Stimulated activated CD8-positive, alpha-beta memory T cell treated with anti-CD3 and anti-CD28 coated beads, Interleukin-4, amount 100 ng/mL, for 48 hours (primary cell): ENCODE results near the gene SH3RF3.

Source experiments
- DNase-seq: peaks from one replicate; pipeline ENCODE4 v3.0.0-alpha.2; 2020

SH3RF3 gene

DNA sequence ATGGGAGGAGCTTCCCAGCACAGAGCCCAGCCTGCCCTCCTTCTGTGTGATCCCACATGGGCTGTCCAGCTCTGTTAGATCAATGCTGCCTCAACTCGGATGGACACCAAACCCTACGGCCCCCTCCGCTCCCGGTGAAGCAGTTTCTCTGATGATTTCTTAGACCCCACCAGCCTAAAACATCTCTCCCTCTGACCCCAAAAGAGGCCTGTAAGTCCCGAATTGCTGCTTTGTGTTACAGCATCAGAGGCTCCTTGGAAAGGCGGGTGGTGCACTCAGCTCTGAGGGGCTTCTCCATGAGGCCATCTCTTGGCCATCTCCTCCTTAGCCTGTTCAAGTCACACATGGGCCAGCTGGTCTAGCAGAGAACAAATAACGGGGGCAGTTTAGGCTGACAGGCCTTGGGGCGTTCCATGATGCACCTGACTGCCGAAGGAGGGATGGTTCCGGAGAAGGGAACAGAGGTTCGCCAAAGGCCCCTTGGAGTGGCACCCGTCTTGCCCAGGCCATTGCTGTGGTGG lies 240.7 kb downstream of the SH3RF3 start:
- DNase-seq: no peak

- no peak for DNase-seq
These were observed 241.5 kb downstream of the SH3RF3 start for GRCh38 chr2:109370399-109371035.

GRCh38 chr2:109371481-109372170 lies 242.6 kb downstream of the SH3RF3 start:
- no peak for DNase-seq

DNA sequence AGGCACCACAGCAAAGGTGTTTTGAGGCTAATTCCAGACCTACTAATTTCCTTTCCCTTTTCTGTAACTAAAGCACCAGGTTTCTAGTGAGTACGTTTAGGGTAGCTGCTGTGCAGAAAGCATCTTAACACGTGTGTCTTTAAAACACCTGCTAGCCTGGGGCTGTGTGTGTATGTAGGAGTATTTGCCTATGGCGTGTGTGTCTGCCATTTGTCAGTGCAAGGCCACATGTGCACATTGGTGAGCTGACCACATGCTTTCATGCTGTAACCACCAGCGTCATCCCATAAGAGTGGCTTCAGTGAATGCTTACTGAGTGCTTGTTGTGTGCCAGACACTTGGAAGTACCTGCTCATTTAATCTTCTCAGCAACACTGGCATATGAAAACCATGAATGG lies 243.2 kb downstream of the SH3RF3 start:
- no peak for DNase-seq

- DNase-seq: no peak
These were observed 243.6 kb downstream of the SH3RF3 start for GRCh38 chr2:109372614-109373013.

DNA sequence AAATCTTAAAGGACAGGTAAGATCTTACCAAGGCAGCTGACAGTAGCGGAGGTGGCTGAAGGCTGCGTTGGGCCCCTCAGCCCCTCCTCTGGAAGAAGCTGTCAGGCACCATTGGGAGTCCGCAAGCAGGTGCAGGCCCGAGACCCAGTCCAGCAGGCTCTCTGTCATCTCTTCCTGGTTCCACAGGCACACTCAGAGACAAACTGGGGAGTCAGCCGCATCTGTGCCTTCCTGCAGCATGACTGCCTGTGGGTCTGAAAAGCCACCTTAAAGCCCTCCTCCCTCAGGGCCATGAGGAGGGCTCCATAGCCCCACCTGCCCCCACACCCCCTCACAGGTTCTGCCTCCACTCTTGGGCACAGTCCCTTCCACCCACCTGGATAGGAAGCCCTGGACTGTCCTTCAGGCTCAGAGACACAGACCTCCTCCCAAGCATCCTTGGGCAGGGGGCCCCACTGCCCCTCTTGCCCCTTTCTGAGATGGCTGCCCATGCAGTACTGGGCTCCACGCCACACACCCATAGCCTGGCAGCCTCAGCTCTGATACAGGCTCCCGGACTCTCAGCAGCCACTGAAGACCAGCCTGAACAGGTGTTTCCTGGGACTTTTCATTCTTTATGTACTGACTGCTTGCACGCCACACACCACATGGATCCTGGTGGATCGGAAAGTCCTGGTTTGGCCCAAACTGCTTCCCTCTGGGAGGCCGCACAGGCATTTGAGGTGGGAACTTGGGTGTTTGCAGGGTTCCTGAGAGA lies 245.0 kb downstream of the SH3RF3 start:
- DNase-seq: no peak

GRCh38 chr2:109374548-109375130 lies 245.6 kb downstream of the SH3RF3 start:
- DNase-seq: no peak

- no peak for DNase-seq
These were observed 246.1 kb downstream of the SH3RF3 start for GRCh38 chr2:109375131-109375561.

GRCh38 chr2:109375656-109376055 lies 246.7 kb downstream of the SH3RF3 start:
- no peak for DNase-seq

DNA sequence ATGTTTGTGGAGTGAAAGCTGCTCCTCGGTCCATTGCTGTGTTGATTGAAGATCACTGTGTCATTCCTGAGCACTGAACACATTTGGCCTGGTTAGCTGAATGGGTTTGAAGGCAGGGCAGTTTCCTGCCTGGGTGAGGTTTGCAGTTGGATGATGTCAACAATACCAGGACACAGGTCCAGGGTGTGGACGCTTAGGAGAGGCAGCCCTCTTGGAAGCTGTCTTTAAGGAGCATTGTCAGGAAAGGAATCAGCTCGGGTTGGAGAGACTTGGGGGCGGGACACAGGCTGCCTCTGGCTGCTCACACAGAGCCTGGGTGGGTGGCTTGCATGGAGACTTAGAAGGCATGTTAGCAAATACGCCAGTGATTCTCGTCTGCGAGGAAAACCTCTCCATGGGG lies 247.1 kb downstream of the SH3RF3 start:
- no peak for DNase-seq

GRCh38 chr2:109376796-109377495 lies 247.9 kb downstream of the SH3RF3 start:
- DNase-seq: no peak

- DNase-seq: no peak
These were observed 249.0 kb downstream of the SH3RF3 start for GRCh38 chr2:109377976-109378375.

DNA sequence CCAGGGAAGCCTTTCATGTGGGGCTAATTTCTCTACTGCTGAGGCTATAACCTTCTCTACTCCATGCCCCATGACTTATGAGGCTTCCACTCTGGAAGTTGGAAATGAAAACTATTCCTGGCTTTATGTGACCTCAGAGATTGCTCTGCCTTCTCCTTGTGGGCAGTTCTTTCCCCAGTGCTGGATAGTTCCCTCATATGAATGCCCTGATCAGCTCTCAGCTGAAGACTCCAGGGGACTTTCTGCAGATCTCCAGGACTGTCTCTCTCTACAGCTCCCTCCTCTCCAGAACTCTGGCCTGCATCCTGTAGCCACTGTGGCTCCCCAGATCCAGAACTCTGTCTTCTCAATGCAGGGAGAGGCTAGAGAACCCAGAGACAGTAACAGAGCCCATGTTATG lies 249.7 kb downstream of the SH3RF3 start:
- no peak for DNase-seq

- no peak for DNase-seq
These were observed 250.5 kb downstream of the SH3RF3 start for GRCh38 chr2:109379507-109379906.

DNA sequence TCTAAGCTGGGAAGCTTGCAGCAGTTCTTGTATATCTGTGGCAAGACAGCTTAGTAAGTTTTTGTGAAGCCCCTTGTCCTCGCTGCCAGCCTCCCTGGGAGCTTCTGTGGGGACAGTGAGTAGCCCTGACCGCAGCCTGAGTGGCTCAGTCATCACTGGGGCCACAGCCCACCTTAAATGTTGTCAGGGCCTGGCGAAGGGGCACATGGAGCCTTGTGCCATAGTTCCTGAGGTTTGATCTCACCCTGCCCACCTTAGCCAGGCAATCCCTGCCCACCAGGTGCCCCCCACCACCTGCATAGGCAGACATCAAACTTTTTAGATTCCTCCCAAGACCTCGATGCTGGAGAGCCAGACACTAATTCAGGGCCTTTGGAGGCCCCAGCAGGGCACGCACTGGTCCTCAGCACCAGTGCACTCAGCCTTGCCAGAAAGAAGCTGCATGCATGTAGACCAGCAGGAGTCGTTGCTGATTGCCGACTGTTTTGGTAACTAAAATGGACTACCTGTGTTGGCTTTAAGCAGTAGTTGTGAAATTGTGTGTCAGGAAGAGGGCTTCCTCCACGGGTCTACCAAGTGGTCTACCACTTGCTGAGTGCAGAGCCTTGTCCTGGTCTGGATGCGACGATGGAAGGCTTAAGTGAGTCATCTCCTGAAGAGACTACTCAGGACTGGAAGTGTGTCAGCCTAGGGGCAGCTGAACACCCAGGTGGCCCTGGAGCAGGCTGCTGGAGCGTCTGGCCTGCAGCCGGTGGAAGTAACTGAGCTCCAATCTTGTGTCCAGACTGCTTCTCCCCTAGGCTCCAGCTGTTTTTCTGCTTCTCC lies 251.7 kb downstream of the SH3RF3 start:
- DNase-seq: no peak

DNA sequence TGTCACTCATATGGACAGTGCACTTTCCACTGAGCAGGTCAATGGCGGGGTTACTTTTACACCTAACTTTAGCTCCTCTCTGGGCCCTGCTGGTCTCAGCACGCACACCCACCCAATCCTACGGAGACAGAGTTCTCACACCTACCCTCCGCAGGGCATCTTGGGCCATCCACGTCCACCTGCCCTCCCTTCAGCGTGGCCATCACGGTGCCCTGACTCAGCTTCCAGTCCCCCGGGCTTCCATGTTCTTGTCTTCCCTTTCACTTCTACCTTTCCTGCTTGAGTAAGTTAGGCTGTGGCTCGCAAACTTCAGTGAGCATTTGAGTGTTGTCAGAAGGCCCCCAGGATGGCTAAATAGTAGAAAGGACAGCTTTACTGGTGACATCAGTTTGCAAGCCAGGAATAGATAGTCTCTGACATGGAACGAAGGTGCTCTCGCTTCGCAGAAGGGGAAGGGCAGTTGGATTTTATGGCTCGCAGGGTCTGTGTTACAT lies 252.4 kb downstream of the SH3RF3 start:
- no peak for DNase-seq

DNA sequence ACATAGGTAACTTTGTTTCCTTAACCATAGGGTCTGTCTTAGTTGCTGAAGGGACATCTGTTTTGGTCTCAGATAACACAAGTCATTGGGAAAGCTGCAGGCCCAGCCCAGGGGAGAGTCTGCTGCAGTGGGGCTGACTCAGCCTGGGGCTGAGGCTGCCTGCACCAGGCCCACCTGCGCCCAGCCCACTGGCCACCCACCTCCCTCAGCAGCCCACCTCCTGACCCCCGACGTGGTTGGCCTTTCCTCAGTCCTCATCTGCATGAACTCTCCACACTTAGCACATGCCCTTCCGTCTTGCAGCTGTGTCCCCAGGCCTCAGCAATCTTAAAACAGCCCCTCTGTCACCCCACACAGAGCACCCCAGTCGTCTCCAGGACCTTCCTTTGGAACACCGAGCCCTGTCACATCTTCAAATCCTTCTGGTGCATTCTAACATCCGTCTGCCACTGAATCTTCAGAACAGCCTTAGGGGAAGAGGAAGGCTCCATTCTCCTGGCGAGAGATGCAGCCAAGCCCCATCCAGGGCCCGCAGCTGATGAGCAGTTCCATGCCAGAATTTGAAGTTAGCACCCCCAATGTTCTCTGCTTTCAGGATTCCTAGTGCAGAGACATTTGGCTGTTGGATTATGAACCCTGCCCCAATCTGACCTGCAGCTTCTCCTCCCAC lies 253.4 kb downstream of the SH3RF3 start:
- DNase-seq: no peak

DNA sequence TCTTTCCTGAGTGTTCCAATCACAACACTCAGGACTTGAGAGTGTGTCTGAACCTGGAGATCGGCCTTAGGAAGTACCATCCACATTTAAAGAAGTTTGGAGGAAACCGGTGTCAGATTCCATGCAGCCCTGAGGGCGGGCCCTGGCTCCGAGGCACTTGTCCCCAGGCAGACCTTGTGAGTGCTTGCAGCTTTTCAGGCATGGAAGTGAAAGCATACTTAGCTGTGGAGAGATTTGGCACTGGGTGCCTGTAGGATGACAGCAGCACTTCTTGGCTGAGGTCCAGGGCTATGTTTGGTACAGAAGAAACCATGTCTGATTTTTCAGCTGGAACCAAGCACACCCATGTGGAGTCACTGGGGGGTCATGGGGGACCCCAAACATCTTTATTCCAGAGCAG lies 253.9 kb downstream of the SH3RF3 start:
- no peak for DNase-seq

GRCh38 chr2:109383505-109384307 lies 254.7 kb downstream of the SH3RF3 start:
- no peak for DNase-seq
